ENCODE results near the gene CDC42SE1.

The CDC42SE1 gene

GRCh38 chr1:151008244-151009205 is 50.9 kb downstream of the CDC42SE1 start, which contains the start of gene PRUNE1:
Gene PRUNE1, plus strand, starts transcription at chr1:151008449. Its CDS starts 184 bp downstream, at chr1:151008633.
- H3K79me2 ChIP-seq (ENCODE audit: control insufficient read depth, low read length), result peaks cover 24% of the 10 kb centered on the region
- no peaks in the 10 kb centered on the region for H3K9me2 ChIP-seq (replicated peaks; ENCODE audit: control insufficient read depth, low read length)
- 0 out of 2 replicates have a peak, but pooled peaks cover 3% of the 10 kb centered on the region for H3K36me3 ChIP-seq (ENCODE audit: control insufficient read depth, low read length)
- H3K4me3 ChIP-seq (ENCODE audit: low read length), result peak within 1 kb of the TSS; percentile 96
- peak within 1 kb of the TSS; percentile 90 for H3K4me2 ChIP-seq (ENCODE audit: low read length)
- H3K27ac ChIP-seq (ENCODE audit: low read depth, low read length), result peak within 1 kb of the TSS; percentile 21; the same call in 1 of the 2 replicates
- peaks cover 6% of the 10 kb centered on the region for H3F3A ChIP-seq (ENCODE audit: control insufficient read depth, insufficient read depth)
- H4K20me1 ChIP-seq (ENCODE audit: control insufficient read depth, insufficient read depth, low read depth, low read length), result no peaks in the 10 kb centered on the region
- peaks cover 52% of the 10 kb centered on the region for H3K4me1 ChIP-seq (ENCODE audit: control insufficient read depth, low read length)
- H3K27me3 ChIP-seq (ENCODE audit: control insufficient read depth, low read length), result no peaks in the 10 kb centered on the region
- TF ChIP-seq CTCF (IDR thresholded peaks at IDR 0.05; ENCODE audit: low read depth, low read length, poor library complexity, severe bottlenecking) (no peak), EZH2phosphoT487 (IDR thresholded peaks at IDR 0.05; ENCODE audit: borderline replicate concordance, low read length) (no peak)
- no peaks in the 10 kb centered on the region for H3K9me3 ChIP-seq (ENCODE audit: control insufficient read depth, insufficient read depth, low read length)

GRCh38 chr1:151007853-151008243 is 51.6 kb downstream of the CDC42SE1 start:
- Histone ChIP-seq H3K9me2 (replicated peaks; ENCODE audit: control insufficient read depth, low read length) (no peaks in the 10 kb centered on the region), H3F3A (ENCODE audit: control insufficient read depth, insufficient read depth) (peaks cover 6% of the 10 kb centered on the region), H3K9me3 (ENCODE audit: control insufficient read depth, insufficient read depth, low read length) (no peaks in the 10 kb centered on the region), H3K4me3 (ENCODE audit: low read length) (peak overlapping the region; percentile 96), H3K4me1 (ENCODE audit: control insufficient read depth, low read length) (peaks cover 59% of the 10 kb centered on the region), H3K27ac (ENCODE audit: low read depth, low read length) (peak overlapping the region; percentile 21; the same call in 1 of the 2 replicates), H3K36me3 (ENCODE audit: control insufficient read depth, low read length) (0 out of 2 replicates have a peak, but pooled peaks cover 3% of the 10 kb centered on the region), H3K79me2 (ENCODE audit: control insufficient read depth, low read length) (peaks cover 24% of the 10 kb centered on the region), H4K20me1 (ENCODE audit: control insufficient read depth, insufficient read depth, low read depth, low read length) (no peaks in the 10 kb centered on the region), H3K4me2 (ENCODE audit: low read length) (peak overlapping the region; percentile 90), H3K27me3 (ENCODE audit: control insufficient read depth, low read length) (no peaks in the 10 kb centered on the region)
- TF ChIP-seq CTCF (IDR thresholded peaks at IDR 0.05; ENCODE audit: low read depth, low read length, poor library complexity, severe bottlenecking) (no peak), EZH2phosphoT487 (IDR thresholded peaks at IDR 0.05; ENCODE audit: borderline replicate concordance, low read length) (no peak)

GRCh38 chr1:151006327-151007052 is 52.9 kb downstream of the CDC42SE1 start, which contains the start of gene MINDY1:
Gene MINDY1, minus strand, starts transcription at chr1:151006902. Its CDS starts 4,285 bp downstream, at chr1:151002617.
- H3K27me3 ChIP-seq (ENCODE audit: control insufficient read depth, low read length), result no peaks in the 10 kb centered on the region
- peak within 1 kb of the TSS; percentile 96 for H3K4me3 ChIP-seq (ENCODE audit: low read length)
- peak within 1 kb of the TSS; percentile 21; the same call in 1 of the 2 replicates for H3K27ac ChIP-seq (ENCODE audit: low read depth, low read length)
- no peaks in the 10 kb centered on the region for H3K9me3 ChIP-seq (ENCODE audit: control insufficient read depth, insufficient read depth, low read length)
- H3F3A ChIP-seq (ENCODE audit: control insufficient read depth, insufficient read depth), result peaks cover 6% of the 10 kb centered on the region
- H3K4me1 ChIP-seq (ENCODE audit: control insufficient read depth, low read length), result peaks cover 60% of the 10 kb centered on the region
- H3K36me3 ChIP-seq (ENCODE audit: control insufficient read depth, low read length), result 0 out of 2 replicates have a peak, but pooled peaks cover 3% of the 10 kb centered on the region
- no peak for TF ChIP-seq CTCF (IDR thresholded peaks at IDR 0.05; ENCODE audit: low read depth, low read length, poor library complexity, severe bottlenecking)
- TF ChIP-seq EZH2phosphoT487 (IDR thresholded peaks at IDR 0.05; ENCODE audit: borderline replicate concordance, low read length), result no peak
- no peaks in the 10 kb centered on the region for H3K9me2 ChIP-seq (replicated peaks; ENCODE audit: control insufficient read depth, low read length)
- peaks cover 24% of the 10 kb centered on the region for H3K79me2 ChIP-seq (ENCODE audit: control insufficient read depth, low read length)
- peak within 1 kb of the TSS; percentile 90 for H3K4me2 ChIP-seq (ENCODE audit: low read length)
- no peaks in the 10 kb centered on the region for H4K20me1 ChIP-seq (ENCODE audit: control insufficient read depth, insufficient read depth, low read depth, low read length)

Data from DOHH2 (cell line).